Ascending aorta (tissue), 2 donors: ENCODE results near the gene APELA. TPM values are rescaled to one million over a fixed set of nuclear protein-coding genes. Genes with fewer than 3 reads are reported as not detected.

ENCODE experiments used
- DNase-seq, 2 donors: peaks; one replicate each; pipeline ENCODE4 v3.0.0-alpha.2; 2019; ENCODE audit warnings: low spot score in 2 of 2
- H3K27ac ChIP-seq, 2 donors: fragments of 200-600 bp; sonication (generic); one replicate each; pipeline ENCODE4 v1.5.1; 2016 to 2017; ENCODE audit warnings: mild to moderate bottlenecking in 1 of 2
- H3K27me3 ChIP-seq: fragments of 200-600 bp; sonication (generic); one replicate; pipeline ENCODE4 v1.5.1; 2017
- H3K36me3 ChIP-seq, 2 donors: fragments of 200-600 bp; sonication (generic); one replicate each; pipeline ENCODE4 v1.5.1; 2016
- H3K4me1 ChIP-seq, 2 donors: fragments of 200-600 bp; sonication (generic); one replicate each; pipeline ENCODE4 v1.5.1; 2016 to 2017; ENCODE audit warnings: mild to moderate bottlenecking in 1 of 2
- H3K4me3 ChIP-seq, 2 donors: fragments of 200-600 bp; sonication (generic); one replicate each; pipeline ENCODE4 v1.5.1; 2016 to 2017; ENCODE audit warnings: mild to moderate bottlenecking in 1 of 2
- H3K9me3 ChIP-seq, 2 donors: fragments of 200-600 bp; sonication (generic); one replicate each; pipeline ENCODE4 v1.5.1; 2016
- intact Hi-C: fragments of 100-400 bp; cut with DNase I; formaldehyde crosslinking; loops from one replicate; pipeline ENCODE4 v1.15.1; 2023
- total RNA-seq: library from RNA; depleted of rRNA; stranded (reverse); fragments of >200 nt; gene quantifications from one replicate; pipeline ENCODE4 v1.1.0, GENCODE V29; 2016
- TF ChIP-seq, protein P1 (sequence below), 3 experiments: fragments of 200-600 bp in 2 of 3; fragments of 450-650 bp in 1 of 3; sonication (generic) in 2 of 3; IDR thresholded peaks; one replicate each; pipeline ENCODE4 v1.5.1; 2016 to 2019; ENCODE audit warnings: antibody characterized with exemption in 3 of 3, mild to moderate bottlenecking in 1 of 3, moderate library complexity in 1 of 3

Gene APELA
- total RNA-seq, 1 donor from 2014 or later: not detected

DNA sequence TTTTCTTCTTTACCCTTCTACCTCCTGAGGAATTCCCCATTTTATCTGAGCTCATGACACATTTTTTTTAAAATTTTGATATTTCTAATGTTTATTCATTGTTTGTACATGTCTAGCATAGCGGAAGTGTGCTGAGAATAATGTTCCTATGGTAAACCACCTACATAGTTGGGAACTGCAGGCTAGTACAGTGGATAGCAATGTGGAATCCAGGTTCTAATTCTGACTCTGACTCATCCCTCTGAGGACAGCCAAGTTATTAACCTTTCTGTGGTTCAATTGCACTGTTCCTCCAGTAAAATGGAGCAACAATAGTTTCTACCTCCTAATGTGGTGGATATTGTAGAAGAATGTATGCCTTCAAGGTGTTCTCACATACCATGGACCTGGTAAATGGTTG lies 20.6 kb upstream of the APELA start:
- Histone ChIP-seq H3K36me3 (no peaks in the 10 kb centered on the region), H3K9me3 (no peaks in the 10 kb centered on the region), H3K4me3 (no peak overlapping the region), H3K4me1 (no peaks in the 10 kb centered on the region), H3K27me3 (no peaks in the 10 kb centered on the region), H3K27ac (no peak overlapping the region)
- intact Hi-C loops: no loop called here
- TF ChIP-seq, protein P1, sequence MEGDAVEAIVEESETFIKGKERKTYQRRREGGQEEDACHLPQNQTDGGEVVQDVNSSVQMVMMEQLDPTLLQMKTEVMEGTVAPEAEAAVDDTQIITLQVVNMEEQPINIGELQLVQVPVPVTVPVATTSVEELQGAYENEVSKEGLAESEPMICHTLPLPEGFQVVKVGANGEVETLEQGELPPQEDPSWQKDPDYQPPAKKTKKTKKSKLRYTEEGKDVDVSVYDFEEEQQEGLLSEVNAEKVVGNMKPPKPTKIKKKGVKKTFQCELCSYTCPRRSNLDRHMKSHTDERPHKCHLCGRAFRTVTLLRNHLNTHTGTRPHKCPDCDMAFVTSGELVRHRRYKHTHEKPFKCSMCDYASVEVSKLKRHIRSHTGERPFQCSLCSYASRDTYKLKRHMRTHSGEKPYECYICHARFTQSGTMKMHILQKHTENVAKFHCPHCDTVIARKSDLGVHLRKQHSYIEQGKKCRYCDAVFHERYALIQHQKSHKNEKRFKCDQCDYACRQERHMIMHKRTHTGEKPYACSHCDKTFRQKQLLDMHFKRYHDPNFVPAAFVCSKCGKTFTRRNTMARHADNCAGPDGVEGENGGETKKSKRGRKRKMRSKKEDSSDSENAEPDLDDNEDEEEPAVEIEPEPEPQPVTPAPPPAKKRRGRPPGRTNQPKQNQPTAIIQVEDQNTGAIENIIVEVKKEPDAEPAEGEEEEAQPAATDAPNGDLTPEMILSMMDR (IDR thresholded peaks at IDR 0.05): no peak
- DNase-seq: no peak

DNA sequence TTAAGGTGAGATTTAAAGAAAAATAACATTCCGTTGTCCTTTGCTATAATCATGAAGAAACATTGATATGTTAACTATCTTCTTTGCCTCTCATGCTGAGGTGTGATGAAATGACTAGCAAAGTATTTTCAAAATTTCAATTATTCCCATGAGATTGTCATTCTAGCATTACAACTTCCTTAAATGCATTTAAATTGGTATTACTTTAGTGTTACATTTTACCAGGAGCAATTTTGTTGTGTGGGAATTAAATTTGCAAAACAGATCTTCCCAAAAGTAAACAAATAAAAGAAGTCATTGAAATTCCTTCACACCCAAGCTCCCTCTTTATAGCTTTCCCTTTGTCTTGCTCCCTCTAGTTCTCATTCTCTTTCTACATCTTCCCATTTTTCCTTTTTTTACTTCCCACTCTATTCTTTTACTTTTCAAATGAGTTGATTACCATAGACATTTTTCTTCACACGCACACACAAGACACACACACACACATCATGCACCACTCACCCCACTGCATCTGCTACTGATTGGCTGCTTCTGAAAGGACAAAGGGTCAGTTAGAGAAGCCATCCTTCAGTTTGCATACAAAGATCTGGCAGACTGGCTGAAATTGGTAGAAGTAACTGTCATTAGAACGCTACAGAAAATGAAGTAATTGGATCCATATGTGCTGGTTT lies 10.0 kb upstream of the APELA start:
- TF ChIP-seq, protein P1 (IDR thresholded peaks at IDR 0.05): no peak
- Histone ChIP-seq H3K27me3 (no peaks in the 10 kb centered on the region), H3K4me3 (no peak overlapping the region), H3K4me1 (no peaks in the 10 kb centered on the region), H3K9me3 (no peaks in the 10 kb centered on the region), H3K27ac (no peak overlapping the region), H3K36me3 (no peaks in the 10 kb centered on the region)
- DNase-seq: no peak
- intact Hi-C loops: no loop called here

DNA sequence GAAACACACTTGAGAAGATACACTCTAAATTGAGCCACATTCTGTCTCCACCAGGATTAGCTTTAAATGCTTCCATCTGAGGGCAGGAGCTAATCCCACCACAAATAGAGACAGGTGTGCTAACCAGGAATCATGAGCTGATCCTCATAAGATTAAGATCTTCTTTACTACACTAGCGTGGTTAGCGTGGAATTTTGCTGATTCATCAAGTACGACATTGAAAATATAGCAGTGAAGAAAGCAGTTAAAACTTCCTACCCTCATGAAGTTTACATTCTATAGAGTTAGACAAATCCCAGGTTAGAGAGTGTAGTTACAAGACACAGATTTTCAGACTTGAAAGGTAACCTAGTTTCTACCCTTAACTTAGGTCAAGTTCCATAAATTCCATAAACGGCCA lies 5.3 kb upstream of the APELA start:
- TF ChIP-seq, protein P1 (IDR thresholded peaks at IDR 0.05): no peak
- Histone ChIP-seq H3K9me3 (no peaks in the 10 kb centered on the region), H3K36me3 (no peaks in the 10 kb centered on the region), H3K27ac (no peak overlapping the region), H3K4me3 (no peak overlapping the region), H3K4me1 (no peaks in the 10 kb centered on the region), H3K27me3 (no peaks in the 10 kb centered on the region)
- DNase-seq: no peak
- intact Hi-C loops: no loop called here

DNA sequence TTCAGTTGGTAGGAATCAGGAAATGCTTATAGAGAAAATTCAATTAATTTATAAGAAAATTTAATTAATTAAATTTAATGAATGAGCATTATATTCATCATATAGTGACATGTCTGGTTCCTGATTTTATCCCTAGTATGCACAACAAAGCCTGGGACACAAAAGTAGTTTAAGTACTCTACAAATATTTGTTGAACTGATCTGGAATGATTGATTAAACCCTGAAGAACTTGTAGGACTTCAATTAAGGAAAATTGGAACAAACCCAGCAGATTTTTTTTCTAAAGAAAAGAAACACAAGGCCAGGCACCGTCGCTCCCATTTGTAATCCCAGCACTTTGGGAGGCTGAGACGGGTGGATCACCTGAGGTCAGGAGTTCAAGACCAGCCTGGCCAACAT lies 4.5 kb upstream of the APELA start:
- Histone ChIP-seq H3K27me3 (no peaks in the 10 kb centered on the region), H3K4me3 (no peak overlapping the region), H3K27ac (no peak overlapping the region), H3K9me3 (no peaks in the 10 kb centered on the region), H3K36me3 (no peaks in the 10 kb centered on the region), H3K4me1 (no peaks in the 10 kb centered on the region)
- TF ChIP-seq, protein P1 (IDR thresholded peaks at IDR 0.05): no peak
- DNase-seq: no peak
- intact Hi-C loops: no loop called here

DNA sequence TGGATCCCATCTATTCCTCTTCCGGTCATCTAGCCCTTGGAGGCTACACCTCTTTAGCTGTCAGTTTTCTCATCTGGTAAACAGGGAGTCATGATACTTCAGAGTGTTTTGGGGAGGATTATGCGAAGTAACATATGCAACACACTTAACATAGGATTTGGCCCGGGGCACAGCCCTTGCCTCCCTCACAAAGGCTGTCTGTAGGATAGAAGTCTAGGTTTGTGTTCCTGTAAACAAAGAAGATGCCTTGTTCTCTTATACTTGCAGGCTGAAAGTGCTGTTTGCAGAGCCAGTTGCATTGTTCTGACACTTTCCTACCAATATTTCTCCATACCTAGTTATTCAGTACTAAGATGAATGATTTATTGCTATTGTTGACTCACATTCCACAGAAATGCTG lies 2.2 kb upstream of the APELA start:
- H3K4me1 ChIP-seq: no peaks in the 10 kb centered on the region
- intact Hi-C loops: no loop called here
- no peaks in the 10 kb centered on the region for H3K27me3 ChIP-seq
- no peaks in the 10 kb centered on the region for H3K36me3 ChIP-seq
- H3K4me3 ChIP-seq: no peak overlapping the region
- DNase-seq: no peak
- TF ChIP-seq, protein P1 (IDR thresholded peaks at IDR 0.05): no peak
- H3K9me3 ChIP-seq: no peaks in the 10 kb centered on the region
- no peak overlapping the region for H3K27ac ChIP-seq
